Activated CD8-positive, alpha-beta memory T cell treated with anti-CD3 and anti-CD28 coated beads for 1 hour (primary cell): ENCODE data around the gene CGN.
"Not testable (repeated sequence)": the region's sequence is repeated elsewhere in the genome, so short reads cannot be mapped to it uniquely, and the experiment has no call there.

ENCODE experiments used
- DNase-seq, 2 donors: peaks; one replicate each; pipeline ENCODE4 v3.0.0-alpha.2; 2020; ENCODE audit warnings: low read depth in 1 of 2; ENCODE audit errors: extremely low read depth in 1 of 2

CGN gene

DNA sequence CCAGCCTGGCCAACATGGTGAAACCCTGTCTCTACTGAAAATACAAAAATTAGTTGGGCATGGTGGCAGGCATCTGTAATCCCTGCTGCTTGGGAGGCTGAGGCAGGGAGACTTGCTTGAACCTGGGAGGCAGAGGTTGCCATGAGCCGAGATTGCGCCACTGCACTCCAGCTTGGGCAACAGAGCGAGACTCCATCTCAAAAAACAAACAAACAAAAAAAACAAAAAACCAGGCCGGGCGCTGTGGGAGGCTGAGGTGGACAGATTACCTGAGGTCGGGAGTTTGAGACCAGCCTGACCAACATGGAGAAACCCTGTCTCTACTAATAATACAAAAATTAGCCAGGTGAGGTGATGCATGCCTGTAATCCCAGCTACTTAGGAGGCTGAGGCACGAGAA is 11.2 kb downstream of the CGN start:
- DNase-seq: not testable (repeated sequence)

DNA sequence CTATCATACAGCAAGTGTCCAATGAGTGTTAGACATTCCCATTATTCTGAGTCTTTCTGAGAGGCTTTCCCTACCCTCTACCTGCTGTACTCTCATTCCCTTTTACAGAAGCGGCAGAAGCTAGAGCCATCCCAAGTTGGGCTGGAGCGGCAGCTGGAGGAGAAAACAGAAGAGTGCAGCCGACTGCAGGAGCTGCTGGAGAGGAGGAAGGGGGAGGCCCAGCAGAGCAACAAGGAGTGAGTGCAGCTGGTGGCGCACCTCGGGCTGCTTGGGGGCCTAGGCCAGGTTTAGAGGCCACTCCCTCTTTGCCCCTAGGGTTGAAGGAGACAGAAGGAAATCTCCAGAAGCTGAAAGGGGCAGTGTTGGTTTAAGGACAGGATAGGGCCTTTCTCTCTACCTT is 12.1 kb downstream of the CGN start:
- DNase-seq: no peak

DNA sequence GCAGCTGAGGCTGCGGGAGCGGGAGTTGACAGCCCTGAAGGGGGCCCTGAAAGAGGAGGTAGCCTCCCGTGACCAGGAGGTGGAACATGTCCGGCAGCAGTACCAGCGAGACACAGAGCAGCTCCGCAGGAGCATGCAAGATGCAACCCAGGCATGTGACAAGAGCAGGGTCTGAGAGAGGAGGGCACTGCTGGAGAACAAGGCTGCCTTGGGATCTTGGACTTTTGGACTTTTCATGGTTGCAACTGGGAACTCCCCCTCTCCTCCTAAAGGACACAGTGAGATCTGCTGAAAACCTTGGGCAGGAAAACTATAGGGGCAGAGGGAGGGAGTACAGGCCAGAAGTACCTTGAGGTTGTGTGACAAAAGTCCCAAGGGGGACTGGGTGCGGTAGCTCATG is 13.5 kb downstream of the CGN start:
- DNase-seq: no peak

DNA sequence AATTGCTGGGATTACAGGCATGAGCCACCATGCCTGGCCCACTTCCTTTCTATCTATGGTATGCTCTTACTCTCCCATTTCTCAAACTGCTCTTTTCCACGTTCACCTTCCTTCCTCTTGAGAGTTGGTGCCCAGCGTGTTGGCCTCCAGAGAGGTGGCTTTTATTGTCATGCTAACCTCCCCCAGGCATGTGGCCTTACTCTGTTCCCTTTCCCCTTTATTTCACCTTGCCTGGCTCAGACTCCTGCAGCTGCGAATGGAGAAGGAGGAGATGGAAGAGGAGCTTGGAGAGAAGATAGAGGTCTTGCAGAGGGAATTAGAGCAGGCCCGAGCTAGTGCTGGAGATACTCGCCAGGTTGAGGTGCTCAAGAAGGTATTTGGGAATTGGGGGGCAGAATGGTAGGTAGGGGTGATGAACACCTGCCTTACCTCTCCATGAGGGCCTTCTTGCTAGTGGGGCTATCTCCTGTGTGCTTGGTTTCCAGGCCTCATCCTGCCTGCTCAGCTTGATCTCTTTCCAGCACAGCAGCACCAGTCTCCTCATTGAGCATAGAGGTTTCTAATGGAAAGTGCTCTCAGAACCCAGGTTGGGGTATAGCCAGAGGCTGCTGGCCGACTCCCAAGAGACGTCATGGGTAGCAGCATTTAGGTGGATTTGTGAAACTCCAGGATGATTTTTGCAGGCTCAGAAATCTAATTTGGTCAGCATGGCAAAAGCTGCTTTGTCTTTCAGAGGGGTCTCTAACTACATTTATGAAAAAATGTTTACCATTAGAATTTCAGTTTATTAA is 15.7 kb downstream of the CGN start:
- no peak for DNase-seq

DNA sequence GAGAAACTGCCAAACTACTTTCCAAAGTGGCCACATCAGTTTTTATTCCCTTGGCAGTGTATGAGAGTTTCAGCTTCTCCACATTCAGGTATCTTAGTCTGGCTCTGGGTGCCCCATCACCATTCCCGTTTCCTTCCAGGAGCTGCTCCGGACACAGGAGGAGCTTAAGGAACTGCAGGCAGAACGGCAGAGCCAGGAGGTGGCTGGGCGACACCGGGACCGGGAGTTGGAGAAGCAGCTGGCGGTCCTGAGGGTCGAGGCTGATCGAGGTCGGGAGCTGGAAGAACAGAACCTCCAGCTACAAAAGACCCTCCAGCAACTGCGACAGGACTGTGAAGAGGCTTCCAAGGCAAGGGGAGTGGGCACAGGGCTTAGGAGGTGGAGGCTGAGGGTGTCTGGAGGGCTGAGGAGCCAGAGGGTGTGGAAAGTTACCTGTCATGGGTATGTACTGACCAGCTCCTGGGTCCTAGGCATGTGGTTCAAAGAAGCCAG is 18.1 kb downstream of the CGN start:
- DNase-seq: no peak

DNA sequence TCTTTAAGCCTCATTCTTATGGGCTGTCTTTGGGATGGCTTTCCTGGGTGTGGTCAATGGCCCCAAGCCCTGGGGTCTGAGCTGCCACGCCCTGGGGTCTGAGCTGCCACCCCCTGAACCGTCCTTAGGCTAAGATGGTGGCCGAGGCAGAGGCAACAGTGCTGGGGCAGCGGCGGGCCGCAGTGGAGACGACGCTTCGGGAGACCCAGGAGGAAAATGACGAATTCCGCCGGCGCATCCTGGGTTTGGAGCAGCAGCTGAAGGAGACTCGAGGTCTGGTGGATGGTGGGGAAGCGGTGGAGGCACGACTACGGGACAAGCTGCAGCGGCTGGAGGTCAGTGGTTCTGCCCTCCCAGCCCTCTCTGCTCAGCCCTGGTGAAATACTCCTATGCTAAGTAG is 18.6 kb downstream of the CGN start:
- no peak for DNase-seq

DNA sequence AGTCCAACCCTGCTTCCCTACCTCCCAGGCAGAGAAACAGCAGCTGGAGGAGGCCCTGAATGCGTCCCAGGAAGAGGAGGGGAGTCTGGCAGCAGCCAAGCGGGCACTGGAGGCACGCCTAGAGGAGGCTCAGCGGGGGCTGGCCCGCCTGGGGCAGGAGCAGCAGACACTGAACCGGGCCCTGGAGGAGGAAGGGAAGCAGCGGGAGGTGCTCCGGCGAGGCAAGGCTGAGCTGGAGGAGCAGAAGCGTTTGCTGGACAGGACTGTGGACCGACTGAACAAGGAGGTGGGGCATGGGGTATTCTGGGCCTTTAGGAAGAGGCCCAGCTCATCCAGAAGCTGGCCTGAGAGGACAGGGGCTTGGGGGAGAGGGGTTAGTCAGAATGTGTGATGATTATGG is 19.3 kb downstream of the CGN start:
- no peak for DNase-seq

DNA sequence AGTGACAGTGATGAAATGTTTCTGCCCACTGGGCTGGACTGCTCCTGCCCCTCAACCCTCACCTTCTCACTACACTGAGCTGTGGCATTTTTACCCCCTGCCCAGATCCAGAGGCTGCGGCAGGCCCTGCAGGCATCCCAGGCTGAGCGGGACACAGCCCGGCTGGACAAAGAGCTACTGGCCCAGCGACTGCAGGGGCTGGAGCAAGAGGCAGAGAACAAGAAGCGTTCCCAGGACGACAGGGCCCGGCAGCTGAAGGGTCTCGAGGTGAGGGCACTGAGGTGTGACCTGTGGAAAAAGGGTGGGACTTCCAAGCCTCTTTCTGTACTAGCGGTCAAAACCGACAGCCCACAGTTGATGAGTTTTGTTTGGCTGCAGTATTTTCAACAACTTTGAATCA is 22.7 kb downstream of the CGN start:
- DNase-seq: no peak

DNA sequence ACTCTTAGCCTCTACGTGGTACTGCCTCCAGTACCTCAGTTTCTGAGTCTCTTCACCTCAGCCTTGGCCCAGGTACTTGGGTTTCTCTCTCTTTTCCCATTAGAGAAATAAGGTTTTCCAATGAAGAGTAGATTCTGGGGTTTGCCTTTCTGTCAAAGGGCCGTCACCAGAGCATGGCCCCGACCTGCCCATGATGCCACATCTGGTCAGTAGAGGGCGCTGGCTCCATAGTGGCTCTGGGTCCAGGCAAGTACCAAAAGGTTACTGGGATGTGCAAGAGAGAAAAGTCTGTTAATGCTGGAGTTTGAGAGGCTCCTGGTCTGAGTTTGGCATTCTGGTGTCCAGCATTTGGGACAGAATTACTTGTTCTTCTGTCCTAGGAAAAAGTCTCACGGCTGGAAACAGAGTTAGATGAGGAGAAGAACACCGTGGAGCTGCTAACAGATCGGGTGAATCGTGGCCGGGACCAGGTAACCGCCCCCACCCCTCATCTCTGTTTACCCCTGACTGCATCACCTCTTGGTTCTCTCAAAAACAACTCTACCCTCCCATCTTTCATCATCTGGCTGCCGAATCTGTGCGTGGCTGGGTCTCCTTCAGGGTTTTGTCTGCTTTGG is 23.6 kb downstream of the CGN start:
- DNase-seq: peak; percentile 36 to 68

DNA sequence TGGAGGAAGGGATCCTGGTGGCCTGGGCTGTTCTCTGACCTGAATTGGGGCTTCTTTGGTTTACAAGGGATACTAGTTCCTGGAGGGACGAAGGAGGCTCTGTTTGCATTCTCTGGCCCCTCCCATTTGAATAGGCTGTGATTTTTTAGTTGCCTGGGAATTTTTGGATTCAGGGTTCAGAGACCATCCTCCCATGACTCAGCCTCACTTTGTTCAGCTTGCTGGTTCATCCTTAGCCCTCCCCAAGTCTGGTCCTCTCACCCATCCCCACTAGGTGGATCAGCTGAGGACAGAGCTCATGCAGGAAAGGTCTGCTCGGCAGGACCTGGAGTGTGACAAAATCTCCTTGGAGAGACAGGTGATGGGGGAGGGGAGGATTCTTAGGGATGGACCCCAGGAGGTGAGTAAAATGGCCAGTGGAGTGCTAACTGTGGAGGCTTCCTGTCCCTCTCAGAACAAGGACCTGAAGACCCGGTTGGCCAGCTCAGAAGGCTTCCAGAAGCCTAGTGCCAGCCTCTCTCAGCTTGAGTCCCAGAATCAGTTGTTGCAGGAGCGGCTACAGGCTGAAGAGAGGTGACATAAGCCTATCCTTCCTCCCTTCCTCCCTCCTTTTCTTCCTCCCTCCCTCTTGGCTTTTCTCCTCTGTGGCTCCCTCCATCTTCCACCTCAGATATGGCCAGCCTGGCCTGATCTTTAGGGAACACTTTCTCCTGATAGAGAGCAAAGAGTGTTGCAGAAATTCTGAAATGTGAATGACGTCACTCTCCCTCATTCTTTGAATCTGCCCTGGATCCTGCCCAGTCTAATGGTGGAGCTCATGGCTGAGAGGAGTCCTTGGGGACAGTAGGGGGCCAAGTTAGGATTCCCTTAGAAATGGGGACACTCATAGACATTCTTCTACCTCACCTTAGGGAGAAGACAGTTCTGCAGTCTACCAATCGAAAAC is 24.4 kb downstream of the CGN start:
- DNase-seq: no peak

DNA sequence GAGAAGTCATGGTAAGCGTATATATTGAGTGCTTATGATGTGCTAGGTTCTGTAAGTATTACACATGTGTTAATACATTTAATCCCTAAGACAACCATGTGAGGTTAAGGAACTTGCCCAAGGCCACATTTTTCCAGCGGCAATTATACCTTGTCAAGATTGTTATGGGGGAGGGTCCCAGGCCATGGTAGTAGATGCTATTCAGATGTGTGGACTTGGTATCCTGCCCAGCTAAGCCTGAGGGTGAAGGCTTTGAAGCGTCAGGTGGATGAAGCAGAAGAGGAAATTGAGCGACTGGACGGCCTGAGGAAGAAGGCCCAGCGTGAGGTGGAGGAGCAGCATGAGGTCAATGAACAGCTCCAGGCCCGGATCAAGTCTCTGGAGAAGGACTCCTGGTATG is 25.3 kb downstream of the CGN start:
- DNase-seq: no peak

DNA sequence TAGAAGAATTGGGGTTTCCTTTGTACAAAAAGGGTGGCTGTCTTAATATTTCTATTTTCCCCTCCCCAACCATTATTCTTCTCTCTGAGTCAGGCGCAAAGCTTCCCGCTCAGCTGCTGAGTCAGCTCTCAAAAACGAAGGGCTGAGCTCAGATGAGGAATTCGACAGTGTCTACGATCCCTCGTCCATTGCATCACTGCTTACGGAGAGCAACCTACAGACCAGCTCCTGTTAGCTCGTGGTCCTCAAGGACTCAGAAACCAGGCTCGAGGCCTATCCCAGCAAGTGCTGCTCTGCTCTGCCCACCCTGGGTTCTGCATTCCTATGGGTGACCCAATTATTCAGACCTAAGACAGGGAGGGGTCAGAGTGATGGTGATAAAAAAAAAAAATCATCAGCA is 25.9 kb downstream of the CGN start:
- DNase-seq: no peak

DNA sequence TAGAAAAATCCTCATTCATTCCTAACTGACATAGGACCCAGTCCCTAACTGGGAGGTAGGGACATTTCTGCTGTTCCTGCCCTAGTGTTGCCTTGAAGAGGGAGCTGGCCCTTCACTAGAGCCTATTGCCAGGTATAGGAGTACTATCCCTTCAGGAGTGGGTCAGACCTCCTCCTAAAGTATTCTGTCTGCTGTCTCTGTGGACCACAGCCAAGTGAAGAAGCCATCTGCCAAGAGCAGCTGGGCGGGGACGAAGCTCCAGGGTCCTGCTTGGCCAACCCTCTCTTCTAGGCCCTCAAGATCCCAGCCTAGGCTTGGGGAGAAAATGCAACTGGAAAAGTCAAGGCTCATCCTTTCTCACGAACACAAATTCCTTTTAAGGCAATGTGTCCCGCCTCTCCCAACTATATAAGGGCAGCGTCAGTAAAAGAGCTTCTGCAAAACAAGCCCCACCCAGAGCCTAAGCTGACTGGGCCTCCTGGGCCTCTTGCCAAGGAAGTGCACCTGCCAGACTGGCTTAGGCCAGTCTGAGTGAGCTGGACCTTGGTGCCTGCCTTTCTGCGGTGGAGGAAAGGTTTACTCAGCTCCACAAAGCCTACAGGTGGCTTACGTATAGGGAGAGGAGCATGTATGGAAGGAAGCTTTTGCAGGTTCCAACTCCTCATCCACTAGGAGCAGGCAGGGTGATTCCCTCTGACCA is 28.3 kb downstream of the CGN start:
- no peak for DNase-seq

DNA sequence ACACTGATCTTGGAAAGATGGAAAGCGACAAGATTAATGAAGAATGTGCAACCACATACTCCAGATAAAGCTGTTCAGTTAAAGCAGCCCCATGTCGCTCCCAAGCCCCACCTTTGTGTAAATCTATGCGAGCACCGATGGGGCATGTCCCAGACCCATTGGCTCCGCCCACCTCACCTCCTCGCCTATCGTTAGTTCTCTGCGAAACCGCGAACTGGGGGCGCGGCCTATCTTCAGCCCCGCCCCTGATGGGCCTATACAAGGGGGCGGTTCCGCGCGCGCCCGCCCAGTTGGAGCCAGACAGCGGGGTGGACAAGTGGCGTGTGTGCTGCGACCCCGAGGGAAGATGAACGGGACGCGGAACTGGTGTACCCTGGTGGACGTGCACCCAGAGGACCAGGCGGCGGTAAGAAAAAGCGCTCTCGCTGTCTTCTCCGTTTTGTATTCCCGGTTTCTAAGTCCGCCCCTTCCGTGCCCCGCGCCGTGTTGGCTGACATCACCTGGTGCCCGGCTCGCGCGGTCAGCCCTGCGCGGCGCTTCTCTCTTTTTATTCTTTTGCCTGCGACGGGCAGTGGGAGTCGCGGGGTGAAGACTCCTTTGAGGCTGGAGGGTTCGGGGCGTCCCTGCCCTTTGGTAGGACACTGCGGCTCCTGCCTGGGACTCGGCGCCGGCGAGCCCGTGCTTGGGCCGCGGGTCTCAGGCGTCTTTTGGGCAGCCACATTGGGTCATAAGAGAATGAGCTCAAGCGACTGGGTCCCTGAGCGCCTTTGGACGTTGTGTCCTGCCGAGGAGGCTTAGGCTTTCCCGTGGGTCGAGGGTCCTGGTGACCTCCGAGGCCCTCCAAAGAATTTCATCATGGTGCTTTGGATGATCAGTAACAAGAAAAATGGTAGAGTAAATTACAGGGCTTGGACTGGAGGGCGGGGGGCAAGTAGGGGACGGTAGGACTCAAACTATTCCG is 29.1 kb downstream of the CGN start, which contains the start of gene TUFT1:
Gene TUFT1, plus strand, starts transcription at position 289 of the 961 bp plus-strand sequence. Its CDS starts 58 bp downstream, at position 347.
- peak; percentile 87 to 91 for DNase-seq

DNA sequence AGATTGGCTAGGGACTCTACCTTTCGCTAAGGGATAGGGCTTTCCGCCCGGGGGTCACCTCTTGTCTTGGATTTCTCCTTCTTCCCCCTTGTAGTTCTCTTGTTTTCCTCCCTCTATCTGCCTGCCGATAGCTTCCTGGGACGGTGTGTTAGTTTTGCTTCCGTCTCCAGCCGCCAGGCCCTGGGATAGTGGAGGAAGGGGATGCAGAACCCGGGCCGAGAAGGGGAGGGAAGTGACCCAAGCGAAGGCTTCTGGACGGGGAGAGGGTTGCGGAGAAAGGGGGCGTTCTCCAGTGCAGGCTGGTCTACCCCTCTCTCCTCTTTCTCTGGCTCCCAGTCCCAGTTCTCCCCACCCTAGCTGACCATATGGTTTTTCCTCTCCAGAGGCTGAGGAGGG is 29.8 kb downstream of the CGN start:
- no peak for DNase-seq

DNA sequence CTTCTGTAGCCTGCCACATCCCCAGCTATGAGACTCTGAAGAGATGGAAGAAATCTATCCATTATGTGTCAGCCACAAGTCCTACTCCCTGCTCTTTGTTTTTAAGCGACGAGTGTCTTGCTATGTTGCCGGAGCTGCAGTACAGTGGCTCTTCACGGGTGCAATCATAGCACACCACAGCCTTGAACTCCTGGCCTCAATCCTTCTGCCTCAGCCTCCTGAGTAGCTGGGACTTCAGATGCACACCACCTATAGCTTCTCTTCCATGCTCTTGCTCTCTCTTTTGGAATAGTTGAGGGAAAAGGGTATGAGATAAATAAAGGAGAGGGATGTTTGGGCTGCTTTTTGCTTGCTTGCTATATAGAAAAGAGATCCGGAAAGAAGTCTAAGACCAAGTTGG is 30.6 kb downstream of the CGN start:
- DNase-seq: no peak

DNA sequence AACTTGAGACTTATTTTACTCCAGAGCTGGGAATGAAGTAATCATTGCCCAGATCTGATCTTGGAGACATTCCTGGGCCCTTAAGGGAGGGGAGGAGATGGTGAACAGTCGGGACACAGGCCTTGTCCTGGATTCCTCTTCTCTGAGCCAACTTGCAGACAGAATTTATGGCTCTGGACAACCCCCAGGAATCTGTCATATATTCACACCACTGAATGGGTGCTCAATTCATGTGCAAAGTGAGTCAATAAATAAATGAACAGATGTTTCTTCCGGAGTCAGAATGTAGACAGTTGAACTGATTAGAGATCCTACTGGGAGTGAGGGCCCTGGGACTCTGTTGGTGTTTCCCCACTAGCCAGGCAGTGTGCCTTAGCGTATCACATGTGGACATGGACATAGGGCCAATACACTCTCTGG is 31.5 kb downstream of the CGN start:
- no peak for DNase-seq

DNA sequence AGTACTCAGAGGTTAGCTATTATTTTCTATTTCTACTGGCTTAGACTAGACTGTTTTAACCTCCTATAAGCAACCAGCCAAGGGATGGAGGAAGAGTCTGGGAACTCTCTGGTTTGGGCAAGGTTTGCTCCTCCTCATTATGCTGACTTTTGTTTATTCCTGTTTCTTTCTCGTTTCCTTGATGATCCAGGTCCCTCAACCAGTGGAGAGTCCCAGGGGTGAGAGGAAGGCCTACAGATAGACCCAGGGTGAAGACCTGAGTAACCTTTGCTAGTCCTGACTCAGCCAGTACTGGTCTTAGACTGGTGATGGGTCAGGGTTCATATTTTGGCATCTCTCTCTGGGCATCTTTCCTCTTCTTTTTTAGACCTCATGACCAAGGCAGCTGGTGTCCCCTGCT is 34.4 kb downstream of the CGN start:
- no peak for DNase-seq
